Epithelial cell of umbilical artery (primary cell): ENCODE measurements around the gene LCE3B. TPM values are rescaled to one million over a fixed set of nuclear protein-coding genes. Genes with fewer than 3 reads are reported as not detected.

ENCODE experiments used
- total RNA-seq: library from RNA; depleted of rRNA; stranded (reverse); fragments of >200 nt; gene quantifications from 2 replicates; pipeline ENCODE4 v1.2.3, GENCODE V29; 2014

LCE3B gene
- total RNA-seq, result not detected in 2 replicates

DNA sequence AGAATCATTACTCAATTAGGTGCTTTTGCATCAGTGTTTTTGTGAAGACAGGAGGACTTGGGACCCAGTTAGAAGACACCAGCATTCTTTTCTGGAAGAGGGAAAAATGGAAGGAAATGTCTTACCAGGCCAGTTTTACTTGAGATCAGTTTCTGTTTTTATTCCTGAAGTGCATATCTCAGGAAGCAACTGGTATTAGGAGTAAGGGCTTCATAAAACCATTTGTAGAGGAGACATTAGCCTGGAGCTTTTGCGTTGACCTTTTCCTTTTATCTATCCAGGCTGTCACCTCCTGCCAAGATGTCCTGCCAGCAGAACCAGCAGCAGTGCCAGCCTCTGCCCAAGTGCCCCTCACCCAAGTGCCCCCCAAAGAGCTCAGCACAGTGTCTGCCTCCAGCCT is at the start of gene LCE3B:
Gene LCE3B, plus strand, starts transcription at position 301 of the 400 bp plus-strand sequence. Its CDS starts 0 bp downstream, at position 301.

DNA sequence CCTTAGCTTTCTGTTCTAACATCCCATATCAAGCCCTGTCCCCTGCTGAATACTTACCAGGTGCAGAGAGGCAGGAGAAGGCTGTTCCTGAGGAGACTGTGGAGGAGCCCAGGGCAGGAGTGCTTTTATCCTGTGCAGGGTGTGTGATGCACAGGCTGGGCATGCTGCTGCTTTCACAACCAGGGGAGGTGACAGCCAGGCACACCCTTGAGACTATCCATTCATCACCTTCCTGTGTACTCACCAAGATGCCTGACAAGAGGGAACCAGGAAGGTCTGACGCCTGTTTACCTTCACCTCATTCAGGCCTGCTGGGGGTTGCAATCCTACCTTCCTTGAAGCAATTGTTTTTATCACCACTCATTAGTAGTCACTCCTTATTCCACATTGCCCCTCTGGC is 46.9 kb upstream of the LCE3B start, which contains the start of gene LCE3E:
Gene LCE3E, minus strand, starts transcription at position 100 of the 400 bp plus-strand sequence. CDS start 572 bp downstream, outside the sequence.

DNA sequence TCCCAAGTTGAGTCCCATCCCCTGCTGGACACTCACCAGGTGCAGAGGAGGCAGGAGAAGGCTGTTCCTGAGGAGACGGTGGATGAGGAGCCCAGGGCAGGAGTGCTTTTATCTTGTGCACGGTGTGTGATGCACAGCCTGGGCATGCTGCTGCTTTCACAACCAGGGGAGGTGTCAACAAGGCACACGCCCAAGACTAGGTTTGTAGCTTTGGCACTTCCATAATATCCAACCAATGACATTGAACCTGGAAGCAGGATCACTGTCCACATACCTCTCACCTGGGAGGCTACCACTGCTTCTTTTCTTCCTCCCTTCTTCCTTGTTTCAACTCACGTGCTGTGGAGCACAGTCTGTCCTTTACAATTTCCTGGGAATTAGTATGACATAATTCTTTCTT is 33.2 kb upstream of the LCE3B start, which contains the start of gene LCE3D:
Gene LCE3D, minus strand, starts transcription at position 84 of the 400 bp plus-strand sequence. CDS start 580 bp downstream, outside the sequence.

DNA sequence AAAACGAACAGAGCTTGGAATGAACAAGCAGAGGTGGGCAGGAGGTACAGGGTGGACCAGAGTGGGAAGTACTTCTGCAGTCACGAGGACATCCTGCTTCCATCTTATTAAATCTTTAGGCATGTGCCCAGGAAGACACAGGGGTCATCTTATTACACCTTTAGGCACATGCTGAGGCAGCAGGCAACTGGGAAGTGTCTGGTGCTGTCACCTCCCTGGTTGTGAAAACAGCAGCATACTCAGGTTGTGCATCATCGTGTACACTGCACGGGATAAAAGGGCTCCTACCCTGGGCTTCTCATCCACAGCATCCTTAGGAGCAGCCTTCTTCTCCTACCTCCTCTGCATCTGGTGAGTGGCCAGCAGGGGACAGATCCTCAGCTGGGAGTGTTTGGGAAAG is 13.7 kb upstream of the LCE3B start, which contains the start of gene LCE3C:
Gene LCE3C, plus strand, starts transcription at position 301 of the 400 bp plus-strand sequence. CDS start 498 bp downstream, outside the sequence.

GRCh38 chr1:152622803-152623202 is 9.2 kb downstream of the LCE3B start, which contains the start of gene LCE3A:
Gene LCE3A, minus strand, starts transcription at chr1:152623103. Its CDS starts 0 bp downstream, at chr1:152623103.

DNA sequence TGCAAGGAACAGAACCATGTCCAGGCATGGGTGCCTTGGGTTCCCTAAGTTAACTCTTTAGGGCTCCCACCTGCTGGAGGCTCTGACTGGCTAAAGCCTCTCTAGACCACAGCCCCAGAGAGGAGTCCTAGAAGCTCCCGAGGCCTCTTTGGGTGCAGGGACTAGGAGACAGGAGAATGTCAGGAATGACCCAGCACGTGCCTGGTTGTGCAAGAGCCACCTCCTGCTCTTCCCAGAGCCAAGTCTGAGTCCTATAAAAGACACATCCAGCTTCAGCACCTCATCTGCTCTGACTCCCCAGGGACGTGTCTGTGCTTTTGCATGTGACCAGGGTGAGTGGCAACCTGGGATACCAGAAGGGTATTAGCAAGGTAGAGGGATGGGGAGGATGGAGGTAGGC is 49.5 kb downstream of the LCE3B start, which contains the start of gene LCE2D:
Gene LCE2D, plus strand, starts transcription at position 283 of the 400 bp plus-strand sequence. CDS start 726 bp downstream, outside the sequence.

Other genes starting within 250 kb of the LCE3B start
- not detected in 2 replicates for gene CRNN, start 199.5 kb upstream of the LCE3B start, total RNA-seq
- gene LCE5A, start 103.0 kb upstream of the LCE3B start, total RNA-seq, result not detected in 2 replicates
- gene CRCT1, start 99.3 kb upstream of the LCE3B start, total RNA-seq, result not detected in 2 replicates
- gene LCE3E, start 47.0 kb upstream of the LCE3B start, total RNA-seq, result not detected in 2 replicates
- not detected in 2 replicates for gene LCE3D, start 33.3 kb upstream of the LCE3B start, total RNA-seq
- gene LCE3C, start 13.6 kb upstream of the LCE3B start, total RNA-seq, result not detected in 2 replicates
- not detected in 2 replicates for gene LCE3A, start 9.3 kb downstream of the LCE3B start, total RNA-seq
- not detected in 2 replicates for gene LCE2D, start 49.6 kb downstream of the LCE3B start, total RNA-seq
- gene LCE2C, start 61.5 kb downstream of the LCE3B start, total RNA-seq, result not detected in 2 replicates
- not detected in 2 replicates for gene LCE2B, start 72.3 kb downstream of the LCE3B start, total RNA-seq
- gene LCE2A, start 84.5 kb downstream of the LCE3B start, total RNA-seq, result not detected in 2 replicates
- gene LCE4A, start 94.3 kb downstream of the LCE3B start, total RNA-seq, result not detected in 2 replicates
- not detected in 2 replicates for gene KPRP, start 144.2 kb downstream of the LCE3B start, total RNA-seq
- not detected in 2 replicates for gene LCE1F, start 161.3 kb downstream of the LCE3B start, total RNA-seq
- gene LCE1E, start 172.4 kb downstream of the LCE3B start, total RNA-seq, result not detected in 2 replicates
- gene LCE1D, start 182.9 kb downstream of the LCE3B start, total RNA-seq, result not detected in 2 replicates
- gene LCE1C, start 192.8 kb downstream of the LCE3B start, total RNA-seq, result not detected in 2 replicates
- gene LCE1B, start 198.2 kb downstream of the LCE3B start, total RNA-seq, result not detected in 2 replicates
- not detected in 2 replicates for gene LCE1A, start 213.7 kb downstream of the LCE3B start, total RNA-seq
- not detected in 2 replicates for gene LCE6A, start 229.0 kb downstream of the LCE3B start, total RNA-seq
- gene LCE7A, start 246.2 kb downstream of the LCE3B start, total RNA-seq, result not detected in 2 replicates